Head of caudate nucleus (tissue), 42 donors: ENCODE results near the gene SHISA7.
"Not testable (repeated sequence)": the region's sequence is repeated elsewhere in the genome, so short reads cannot be mapped to it uniquely, and the experiment has no call there.

Experiments
- DNase-seq, 42 donors: peaks; one replicate each; pipeline versions ENCODE4 v3.0.0 to v3.0.0-alpha.2; 2020 to 2021; ENCODE audit warnings: mixed read lengths in 7 of 42
- intact Hi-C: fragments of 100-400 bp; cut with DNase I; formaldehyde crosslinking; loops from one replicate; pipeline ENCODE4 v1.15.0; 2022

The SHISA7 gene

GRCh38 chr19:55433292-55433691, 9.8 kb downstream of the SHISA7 start:
- DNase-seq = no peak
- intact Hi-C loops = no loop called here

GRCh38 chr19:55432241-55432959, 10.7 kb downstream of the SHISA7 start:
- intact Hi-C loops = no loop called here
- DNase-seq = no peak

GRCh38 chr19:55431183-55431582, 11.9 kb downstream of the SHISA7 start:
- no peak for DNase-seq
- intact Hi-C loops = no loop called here

- intact Hi-C loops = no loop called here
- peak in 30 of 42 donors; percentile 23 to 90 (median 69) for DNase-seq
Measured at GRCh38 chr19:55426042-55426441, 17.1 kb downstream of the SHISA7 start.

GRCh38 chr19:55424518-55424917, 18.6 kb downstream of the SHISA7 start:
- intact Hi-C loops = no loop called here
- no peak for DNase-seq

DNA sequence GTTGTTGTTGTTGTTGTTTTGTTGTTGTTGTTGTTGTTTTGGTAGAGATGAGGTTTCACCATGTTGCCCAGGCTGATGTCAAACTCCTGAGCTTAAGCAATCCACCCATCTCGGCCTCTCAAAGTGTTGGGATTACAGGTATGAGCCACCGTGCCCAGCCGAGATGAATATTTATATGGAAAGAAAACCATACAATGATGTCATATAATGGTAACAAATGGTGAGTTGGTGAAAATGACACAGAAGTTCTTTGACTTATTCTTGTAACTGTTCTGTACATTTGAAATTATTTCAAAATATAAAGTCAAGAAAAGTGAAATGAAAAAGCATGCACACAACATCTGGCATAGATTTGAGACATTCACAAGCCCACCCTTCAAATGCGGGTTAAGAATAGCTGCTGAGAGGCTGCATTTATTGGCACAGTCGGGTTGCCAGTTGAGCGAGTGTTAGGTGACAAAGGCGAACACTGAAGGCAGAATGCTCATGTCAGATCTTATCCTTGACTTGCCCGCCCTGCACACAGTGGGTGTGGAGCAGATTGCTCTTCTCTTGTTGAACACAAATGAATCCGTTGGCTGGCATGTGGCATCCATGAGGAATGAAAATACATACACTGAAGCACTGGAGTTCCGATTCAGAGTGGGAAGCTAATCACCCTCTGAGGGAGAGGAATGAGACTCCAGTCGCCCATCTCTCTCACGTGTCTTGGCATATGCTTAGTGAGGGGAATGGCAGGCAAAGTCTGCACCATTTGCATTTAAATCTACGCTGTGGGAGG, 19.7 kb downstream of the SHISA7 start:
- DNase-seq = peak in 31 of 42 donors; percentile 37 to 92 (median 66)
- intact Hi-C loops = no loop called here

DNA sequence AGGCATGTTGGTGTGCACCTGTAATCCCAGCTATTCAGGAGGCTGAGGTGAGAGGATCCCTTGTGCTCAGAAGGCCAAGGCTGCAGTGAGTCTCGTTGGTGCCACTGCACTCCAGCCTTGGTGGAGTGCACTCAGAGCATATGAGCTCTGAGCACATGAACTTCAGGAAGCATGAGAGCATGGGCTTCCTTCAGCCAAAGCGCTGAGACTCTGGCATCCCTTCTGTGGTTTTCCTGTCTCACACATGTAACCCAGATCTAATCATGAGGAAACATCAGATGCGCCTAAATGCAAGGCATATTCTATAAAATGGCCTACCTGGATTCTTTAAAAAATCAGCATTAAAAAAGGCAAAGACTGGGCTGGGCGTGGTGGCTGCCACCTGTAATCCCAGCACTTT, 21.8 kb downstream of the SHISA7 start:
- intact Hi-C loops, DNase-seq: not testable (repeated sequence)

DNA sequence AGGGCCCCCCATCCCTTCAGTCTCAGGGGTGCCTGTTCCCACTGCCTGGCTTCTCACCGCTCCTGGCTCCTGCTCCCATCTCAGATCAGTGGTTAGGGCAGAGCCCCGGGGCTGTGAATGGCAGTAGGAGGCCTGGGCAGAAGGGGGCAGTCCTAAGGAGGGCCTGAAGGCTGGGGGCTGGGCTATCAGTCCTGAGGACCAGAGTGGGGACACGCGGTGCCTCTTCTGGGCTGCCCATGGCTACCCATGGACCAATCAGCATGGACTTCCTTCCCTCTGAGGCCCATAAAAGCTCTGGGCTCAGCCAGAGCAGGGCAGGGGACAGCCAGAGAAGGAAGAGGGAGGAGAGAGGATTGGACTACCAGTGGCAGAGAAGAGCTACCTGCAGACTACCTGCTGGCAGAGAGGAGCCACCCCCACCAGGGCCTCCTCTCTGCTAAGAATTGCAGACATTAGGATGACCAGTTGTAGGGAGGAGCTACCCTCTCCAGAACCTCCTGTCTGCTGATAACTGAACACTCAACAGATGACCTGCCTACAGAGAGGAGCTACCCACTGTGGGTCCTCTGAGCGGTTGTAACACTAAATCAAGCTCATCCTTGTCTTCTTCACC, 23.4 kb downstream of the SHISA7 start:
- DNase-seq = peak in 20 of 42 donors; percentile 32 to 76 (median 54)
- intact Hi-C loops = no loop called here

- DNase-seq = peak in 1 of 42 donors; percentile 39
- intact Hi-C loops = no loop called here
Measured at GRCh38 chr19:55419103-55419502, 24.0 kb downstream of the SHISA7 start.

- DNase-seq = peak in 41 of 42 donors; percentile 39 to 89 (median 70)
- intact Hi-C loops = no loop called here
Measured at GRCh38 chr19:55418185-55418584, 24.9 kb downstream of the SHISA7 start.

- no peak for DNase-seq
- intact Hi-C loops = no loop called here
Measured at GRCh38 chr19:55410168-55410567, 32.9 kb downstream of the SHISA7 start.

DNA sequence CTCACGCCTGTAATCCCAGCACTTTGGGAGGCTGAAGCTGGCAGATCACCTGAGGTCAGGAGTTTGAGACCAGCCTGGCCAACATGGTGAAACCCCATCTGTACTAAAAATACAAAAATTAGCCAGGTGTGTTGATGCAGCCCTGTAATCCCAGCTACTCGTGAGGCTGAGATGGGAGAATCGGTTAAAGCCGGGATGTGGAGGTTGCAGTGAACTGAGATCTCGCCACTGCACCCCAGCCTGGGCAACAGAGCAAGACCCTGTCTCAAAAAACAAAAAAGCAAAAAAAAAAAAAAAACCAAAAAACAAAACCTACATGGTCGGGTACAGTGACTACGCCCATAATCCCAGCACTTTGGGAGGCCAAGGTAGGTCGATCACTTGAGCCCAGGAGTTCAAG, 33.9 kb downstream of the SHISA7 start:
- DNase-seq, intact Hi-C loops: not testable (repeated sequence)

DNA sequence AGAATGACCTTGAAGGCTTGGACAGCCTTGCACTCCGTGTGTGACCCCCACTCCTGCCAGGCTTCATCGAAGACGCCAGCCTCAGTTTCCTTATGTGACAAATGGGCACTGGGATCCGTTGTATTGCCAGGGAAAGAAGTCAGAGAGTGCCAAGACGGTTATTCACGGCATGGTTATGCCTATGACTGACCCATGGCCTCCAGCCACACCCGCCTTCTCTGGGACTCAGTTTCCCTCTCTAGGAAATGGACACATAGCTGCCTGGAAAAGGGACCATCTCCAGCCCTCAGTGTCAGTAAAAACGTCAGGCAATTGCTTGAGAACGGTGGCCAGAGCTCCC, 34.6 kb downstream of the SHISA7 start:
- intact Hi-C loops = no loop called here
- DNase-seq = no peak

GRCh38 chr19:55407800-55408532, 35.1 kb downstream of the SHISA7 start:
- peak; percentile 97 to 100 (median 99) for DNase-seq
- intact Hi-C loops = no loop called here

DNA sequence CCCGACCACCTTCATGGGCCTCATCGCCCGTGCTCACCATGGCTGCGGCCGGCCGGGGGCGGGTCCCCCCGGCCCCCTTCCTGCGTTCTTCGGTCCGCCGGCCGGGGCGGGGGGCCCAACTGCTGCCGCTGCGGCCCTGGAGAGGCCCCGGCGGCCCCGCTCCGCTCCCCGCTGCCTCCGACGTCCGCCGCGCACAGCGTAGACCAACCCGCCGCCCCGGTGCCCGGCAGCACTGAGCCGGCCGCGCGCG, 35.6 kb downstream of the SHISA7 start, which contains the start of gene UBE2S:
Gene UBE2S, minus strand, starts transcription at position 239 of the 250 bp plus-strand sequence. Its CDS starts 199 bp downstream, at position 40.
- intact Hi-C loops, DNase-seq: not testable (repeated sequence)

- peak in 6 of 42 donors; percentile 22 to 41 (median 35) for DNase-seq
- intact Hi-C loops = no loop called here
Measured at GRCh38 chr19:55406826-55407549, 36.1 kb downstream of the SHISA7 start.

GRCh38 chr19:55406091-55406825, 36.8 kb downstream of the SHISA7 start:
- intact Hi-C loops = no loop called here

DNA sequence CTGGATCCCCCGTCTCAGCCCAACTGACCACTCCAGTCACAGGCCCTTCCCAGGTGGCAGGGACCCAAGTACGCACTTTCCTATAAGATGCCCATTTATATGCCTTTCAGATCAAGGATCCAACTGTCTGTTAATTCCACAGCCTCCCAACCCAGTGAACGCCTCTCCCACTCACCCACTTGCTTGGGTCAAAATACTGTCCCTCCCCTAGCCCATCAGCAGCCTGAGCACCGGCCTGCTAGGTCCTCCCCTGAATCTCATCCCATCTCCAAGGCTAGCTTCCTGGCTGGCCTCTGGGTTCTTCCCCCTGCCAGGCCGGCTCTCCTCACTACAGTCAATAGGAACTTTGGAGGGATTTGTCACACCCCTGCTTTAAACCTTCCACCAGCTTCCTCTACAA, 37.5 kb downstream of the SHISA7 start:
- intact Hi-C loops = no loop called here
- DNase-seq = no peak

More at GRCh38 chr19:55406091-55406825, 36.8 kb downstream of the SHISA7 start:
- no peak for DNase-seq
